Neural progenitor cell (in vitro differentiated cells): ENCODE data around the gene OR2A25.

ENCODE experiments used
- CTCF ChIP-seq: fragments of 200-600 bp; sonication (generic); IDR thresholded peaks from 2 replicates; pipeline ENCODE4 v1.5.1; 2017; ENCODE audit warnings: antibody characterized with exemption, mild to moderate bottlenecking
- EZH2 ChIP-seq: fragments of 200-600 bp; sonication (generic); IDR thresholded peaks from 2 replicates; pipeline ENCODE4 v1.6.1; 2017; ENCODE audit warnings: antibody characterized with exemption, mild to moderate bottlenecking, moderate library complexity
- EZH2phosphoT487 ChIP-seq: fragments of 200-600 bp; sonication (generic); IDR thresholded peaks from 2 replicates; pipeline ENCODE4 v1.6.1; 2017; ENCODE audit warnings: antibody characterized with exemption

- TF ChIP-seq CTCF (no peak), EZH2phosphoT487 (no peak), EZH2 (no peak)
Measured at GRCh38 chr7:144122876-144123275, 53.3 kb downstream of the OR2A25 start, which contains the start of gene OR2A14.
